Ectodermal cell (in vitro differentiated cells): ENCODE data around the gene TTC39C.

Experiments
- H3K27ac ChIP-seq: 2 replicates; pipeline ENCODE4 v1.7.0; 2013; ENCODE audit warnings: mild to moderate bottlenecking, low read depth, low read length; ENCODE audit not compliant: insufficient read depth, poor library complexity, severe bottlenecking
- H3K27me3 ChIP-seq: 2 replicates; pipeline ENCODE4 v1.7.0; 2013; ENCODE audit warnings: mild to moderate bottlenecking, low read length; ENCODE audit not compliant: insufficient read depth, control insufficient read depth, poor library complexity, severe bottlenecking
- H3K36me3 ChIP-seq: one replicate; pipeline ENCODE4 v1.7.0; 2013; ENCODE audit warnings: low read length; ENCODE audit not compliant: control insufficient read depth, insufficient read depth
- H3K4me1 ChIP-seq: one replicate; pipeline ENCODE4 v1.7.0; 2013; ENCODE audit warnings: low read length; ENCODE audit not compliant: control insufficient read depth, insufficient read depth
- H3K4me3 ChIP-seq: 2 replicates; pipeline ENCODE4 v1.7.0; 2013; ENCODE audit warnings: low read depth, low read length, control low read depth; ENCODE audit not compliant: insufficient read depth
- H3K9me3 ChIP-seq: 2 replicates; pipeline ENCODE4 v1.7.0; 2013; ENCODE audit warnings: mild to moderate bottlenecking, low read length, moderate library complexity; ENCODE audit not compliant: control insufficient read depth
- WGBS, 2 experiments: methylation state at CpG; one replicate each; pipeline ENCODE4 v1.1.7; 2013; ENCODE audit warnings: missing lambda C conversion rate in 2 of 2; 5-methylcytosine and 5-hydroxymethylcytosine counted together

The TTC39C gene

DNA sequence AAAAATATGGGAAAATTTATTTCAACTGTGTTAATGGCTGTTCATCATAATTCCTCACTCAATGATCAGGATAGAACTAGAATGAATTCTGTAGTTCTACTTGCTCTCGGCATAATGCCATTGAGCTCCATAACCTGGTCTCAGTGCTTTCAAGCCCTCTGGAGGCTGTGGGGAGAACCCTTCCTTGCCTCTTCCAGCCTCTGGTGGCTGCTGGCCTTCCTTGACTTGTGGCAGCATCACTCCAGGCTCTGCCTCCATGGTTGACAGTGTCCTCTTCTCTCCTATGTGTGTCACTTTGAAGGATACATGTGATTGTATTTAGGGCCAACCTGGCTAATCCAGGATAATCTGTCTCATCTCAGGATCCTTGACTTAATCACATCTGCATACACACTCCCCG lies 97.4 kb downstream of the TTC39C start:
- H3K9me3 ChIP-seq, result no peaks in the 10 kb centered on the region
- H3K27me3 ChIP-seq, result no peaks in the 10 kb centered on the region
- no peak overlapping the region for H3K4me3 ChIP-seq
- no peaks in the 10 kb centered on the region for H3K4me1 ChIP-seq
- H3K36me3 ChIP-seq, result no peaks in the 10 kb centered on the region
- WGBS, 2 experiments, result 87 to 92% methylated on average over 2 of the region's 2 CpGs
- H3K27ac ChIP-seq, result no peak overlapping the region

DNA sequence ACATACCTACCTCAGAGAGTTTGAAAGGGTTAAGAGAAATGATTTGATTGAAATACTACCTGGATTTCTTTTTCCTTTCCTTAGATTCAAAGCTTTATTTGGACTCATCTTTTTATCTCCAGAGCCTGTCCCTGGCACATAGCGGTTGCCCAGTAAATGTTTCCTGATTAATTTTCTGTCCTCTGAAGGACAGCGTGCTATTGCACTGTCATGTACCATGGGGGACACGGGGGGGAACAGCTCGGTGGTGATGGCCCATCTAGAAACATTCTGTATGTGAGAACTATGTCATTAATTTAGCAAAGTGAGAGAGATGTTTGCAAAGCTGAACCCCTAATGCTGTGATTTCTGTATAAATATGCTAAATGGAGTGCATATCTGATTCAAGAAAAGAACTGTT lies 97.9 kb downstream of the TTC39C start:
- no peak overlapping the region for H3K27ac ChIP-seq
- H3K4me1 ChIP-seq, result no peaks in the 10 kb centered on the region
- 96 to 97% methylated on average over 4 of the region's 4 CpGs for WGBS, 2 experiments
- H3K9me3 ChIP-seq, result no peaks in the 10 kb centered on the region
- H3K36me3 ChIP-seq, result no peaks in the 10 kb centered on the region
- H3K4me3 ChIP-seq, result no peak overlapping the region
- no peaks in the 10 kb centered on the region for H3K27me3 ChIP-seq

DNA sequence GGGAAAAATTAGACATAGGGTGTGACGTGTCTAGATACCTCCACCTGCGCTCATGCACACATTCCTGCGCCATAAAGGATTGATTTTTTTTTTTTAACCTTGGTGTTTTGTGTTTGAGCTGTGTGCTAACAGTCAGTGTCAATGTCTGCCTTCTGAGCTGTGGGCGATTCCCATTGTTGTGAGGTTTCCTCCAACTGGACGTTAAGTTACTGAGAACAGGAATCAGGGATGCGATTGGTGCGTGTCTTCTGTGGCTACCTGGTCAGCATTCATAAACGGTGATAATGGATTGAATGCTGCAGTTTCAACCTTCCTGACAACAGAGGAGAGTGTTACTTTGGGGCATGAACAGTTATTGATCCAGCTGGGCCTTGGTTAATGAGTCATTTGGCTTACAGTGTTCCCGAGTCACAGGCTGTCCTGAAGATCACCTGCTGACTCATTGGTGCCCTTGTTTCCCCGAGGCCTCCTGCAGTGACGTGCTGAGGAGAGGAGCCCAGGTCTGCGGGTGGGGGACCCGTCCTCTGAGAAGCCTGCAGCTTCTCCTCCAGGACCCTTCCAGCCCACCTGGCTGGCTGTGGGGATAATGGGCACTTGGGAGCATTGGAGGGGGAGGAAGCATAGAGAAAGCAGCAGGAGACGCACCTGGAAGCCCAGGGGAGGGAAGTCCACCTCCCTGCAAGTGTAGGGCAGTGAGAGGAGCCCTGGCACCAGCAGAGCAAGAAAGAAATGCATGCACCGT lies 98.5 kb downstream of the TTC39C start:
- Histone ChIP-seq H3K9me3 (no peaks in the 10 kb centered on the region), H3K4me3 (no peak overlapping the region), H3K27ac (no peak overlapping the region), H3K27me3 (no peaks in the 10 kb centered on the region), H3K4me1 (no peaks in the 10 kb centered on the region), H3K36me3 (no peaks in the 10 kb centered on the region)
- 75 to 81% methylated on average over 15 of the region's 15 CpGs for WGBS, 2 experiments

DNA sequence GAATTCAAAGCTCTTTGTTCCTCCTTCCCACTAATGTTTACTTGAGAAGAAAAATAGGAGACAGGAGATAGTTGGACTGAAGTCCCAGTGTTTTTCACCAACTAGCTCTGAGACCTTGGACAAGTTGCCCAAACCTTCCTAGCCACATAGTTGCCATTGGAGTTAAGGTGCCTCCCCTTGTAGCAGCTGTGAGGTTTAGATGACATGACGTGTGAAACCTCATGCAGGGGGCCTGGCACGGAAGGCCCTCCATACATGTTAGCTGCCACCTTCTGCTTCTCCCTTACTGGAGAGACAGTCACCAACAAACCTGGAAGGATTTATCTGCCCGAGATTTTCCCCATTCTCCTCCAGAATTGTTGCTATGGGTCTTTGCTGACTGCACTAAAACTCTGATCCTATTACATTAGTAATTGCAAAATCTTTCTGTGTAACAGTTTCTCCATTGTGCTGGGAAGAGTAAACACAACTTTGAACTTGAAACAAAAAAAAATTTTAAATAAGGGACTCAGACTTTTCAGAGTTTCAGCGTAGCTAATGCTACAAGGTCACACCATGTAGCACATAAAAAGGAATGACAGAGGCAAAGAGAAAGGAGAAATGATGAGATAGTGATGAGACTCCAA lies 100.5 kb downstream of the TTC39C start:
- H3K9me3 ChIP-seq, result no peaks in the 10 kb centered on the region
- 92 to 95% methylated on average over 4 of the region's 4 CpGs for WGBS, 2 experiments

DNA sequence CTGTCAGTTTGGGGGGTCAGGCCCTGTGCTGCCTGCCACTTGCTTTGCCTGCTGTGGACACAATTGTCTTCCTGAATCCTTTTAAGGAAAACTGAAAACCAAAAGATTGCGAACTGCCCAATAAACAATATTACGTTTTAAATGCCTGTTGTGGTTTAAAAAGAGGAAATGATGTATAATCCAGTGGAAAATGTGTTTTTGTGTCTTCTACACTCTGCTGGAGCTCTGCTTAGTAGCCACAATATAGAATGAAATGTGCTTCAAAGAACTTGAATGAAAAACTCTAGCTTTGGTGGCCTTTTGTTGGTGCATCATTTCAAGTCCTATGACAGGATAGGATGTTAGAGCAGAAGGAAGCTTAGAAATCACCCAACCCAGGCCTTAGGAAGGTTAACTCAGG lies 101.1 kb downstream of the TTC39C start:
- no peaks in the 10 kb centered on the region for H3K9me3 ChIP-seq
- H3K27ac ChIP-seq, result no peak overlapping the region
- H3K27me3 ChIP-seq, result no peaks in the 10 kb centered on the region
- H3K4me1 ChIP-seq, result no peaks in the 10 kb centered on the region
- no peaks in the 10 kb centered on the region for H3K36me3 ChIP-seq
- WGBS, 2 experiments, result 97 to 98% methylated on average over 2 of the region's 2 CpGs
- H3K4me3 ChIP-seq, result no peak overlapping the region

More for the DNA sequence above, 100.5 kb downstream of the TTC39C start:
- H3K27me3 ChIP-seq, result no peaks in the 10 kb centered on the region
- no peak overlapping the region for H3K27ac ChIP-seq
- H3K4me1 ChIP-seq, result no peaks in the 10 kb centered on the region
- H3K36me3 ChIP-seq, result no peaks in the 10 kb centered on the region
- H3K4me3 ChIP-seq, result no peak overlapping the region

DNA sequence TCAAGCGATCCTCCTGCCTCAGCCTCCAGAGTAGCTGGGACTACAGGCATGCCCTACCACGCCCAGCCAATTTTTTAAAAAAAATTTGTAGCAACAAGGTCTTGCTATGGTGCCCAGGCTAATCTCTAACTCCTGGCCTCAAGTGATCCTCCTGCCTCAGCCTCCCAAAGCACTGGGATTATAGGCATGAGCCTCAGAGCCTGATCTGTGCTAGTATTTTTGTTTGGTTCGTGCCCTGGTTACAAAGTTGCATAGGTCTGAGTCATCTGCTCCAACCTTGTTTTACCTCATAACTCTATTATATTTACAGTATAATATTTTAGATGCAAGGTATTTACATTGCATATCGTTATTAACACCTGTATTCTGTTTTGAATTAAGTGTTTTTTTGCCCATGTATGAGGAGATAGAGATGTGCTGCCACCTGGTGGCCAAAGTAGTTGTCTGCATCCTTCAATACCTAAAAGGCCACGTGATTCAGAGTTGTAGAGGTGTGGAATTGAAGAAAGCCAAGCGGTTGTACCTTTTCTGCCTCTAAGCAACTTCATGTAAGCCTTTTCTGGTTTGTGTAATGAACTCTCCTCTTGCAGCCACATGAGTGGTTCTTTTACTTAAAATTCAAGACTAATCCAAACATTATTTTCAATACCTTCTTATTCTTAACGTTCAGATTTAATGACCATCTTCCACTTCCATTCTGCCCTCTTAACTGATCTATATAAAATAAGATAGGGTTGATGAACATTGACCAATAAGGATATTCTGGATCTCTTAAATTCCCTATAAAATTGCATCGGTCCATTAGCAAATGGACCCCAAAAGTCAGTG lies 104.4 kb downstream of the TTC39C start:
- H3K27me3 ChIP-seq, result no peaks in the 10 kb centered on the region
- H3K36me3 ChIP-seq, result no peaks in the 10 kb centered on the region
- WGBS, 2 experiments, result 71 to 72% methylated on average over 6 to 8 of the region's 8 CpGs
- H3K4me1 ChIP-seq, result no peaks in the 10 kb centered on the region
- H3K4me3 ChIP-seq, result no peak overlapping the region
- H3K27ac ChIP-seq, result no peak overlapping the region
- H3K9me3 ChIP-seq, result no peaks in the 10 kb centered on the region

DNA sequence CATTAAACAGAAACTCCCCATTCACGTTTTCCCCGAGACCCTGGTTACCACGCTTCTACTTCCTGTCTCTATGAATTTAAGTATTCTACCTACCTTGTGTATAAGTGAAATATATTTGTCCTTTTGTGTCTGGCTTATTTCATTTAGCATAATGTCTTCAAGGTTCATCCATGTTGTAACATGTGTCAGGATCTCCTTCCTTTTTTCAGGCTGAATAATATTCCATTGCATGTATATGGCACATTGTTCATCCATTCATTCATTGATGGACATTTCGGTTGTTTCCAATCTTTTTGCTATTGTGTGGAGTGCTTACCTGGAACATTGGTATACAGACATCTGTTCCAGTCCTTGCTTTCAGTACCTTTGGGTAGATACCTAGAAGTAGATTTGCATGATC lies 106.1 kb downstream of the TTC39C start:
- Histone ChIP-seq H3K36me3 (no peaks in the 10 kb centered on the region), H3K4me3 (no peak overlapping the region), H3K4me1 (no peaks in the 10 kb centered on the region), H3K27ac (no peak overlapping the region), H3K27me3 (no peaks in the 10 kb centered on the region), H3K9me3 (no peaks in the 10 kb centered on the region)
- WGBS, 2 experiments, result 91 to 100% methylated on average over 3 to 4 of the region's 4 CpGs

DNA sequence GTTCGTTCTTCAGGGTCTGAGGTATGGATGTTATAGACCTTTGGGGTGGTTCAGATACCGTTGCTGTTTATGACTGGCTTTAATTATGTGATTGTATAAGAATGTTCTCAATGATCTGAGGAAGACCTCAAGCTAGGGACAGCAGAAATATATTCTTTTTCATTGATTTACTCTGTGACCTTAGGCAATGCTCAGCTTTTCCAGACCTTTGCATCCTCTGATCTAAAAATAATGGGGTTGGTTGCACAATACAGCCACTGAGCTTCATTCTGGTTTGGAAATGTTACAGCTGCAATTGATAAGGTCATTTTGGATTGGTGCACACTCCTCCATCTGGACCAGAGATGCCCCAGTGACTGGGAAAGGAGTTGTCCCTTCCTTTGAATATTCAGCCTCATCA lies 107.1 kb downstream of the TTC39C start:
- no peak overlapping the region for H3K27ac ChIP-seq
- 89 to 97% methylated on average over 2 of the region's 2 CpGs for WGBS, 2 experiments
- H3K4me1 ChIP-seq, result no peaks in the 10 kb centered on the region
- no peaks in the 10 kb centered on the region for H3K27me3 ChIP-seq
- no peaks in the 10 kb centered on the region for H3K36me3 ChIP-seq
- H3K9me3 ChIP-seq, result no peaks in the 10 kb centered on the region
- no peak overlapping the region for H3K4me3 ChIP-seq

DNA sequence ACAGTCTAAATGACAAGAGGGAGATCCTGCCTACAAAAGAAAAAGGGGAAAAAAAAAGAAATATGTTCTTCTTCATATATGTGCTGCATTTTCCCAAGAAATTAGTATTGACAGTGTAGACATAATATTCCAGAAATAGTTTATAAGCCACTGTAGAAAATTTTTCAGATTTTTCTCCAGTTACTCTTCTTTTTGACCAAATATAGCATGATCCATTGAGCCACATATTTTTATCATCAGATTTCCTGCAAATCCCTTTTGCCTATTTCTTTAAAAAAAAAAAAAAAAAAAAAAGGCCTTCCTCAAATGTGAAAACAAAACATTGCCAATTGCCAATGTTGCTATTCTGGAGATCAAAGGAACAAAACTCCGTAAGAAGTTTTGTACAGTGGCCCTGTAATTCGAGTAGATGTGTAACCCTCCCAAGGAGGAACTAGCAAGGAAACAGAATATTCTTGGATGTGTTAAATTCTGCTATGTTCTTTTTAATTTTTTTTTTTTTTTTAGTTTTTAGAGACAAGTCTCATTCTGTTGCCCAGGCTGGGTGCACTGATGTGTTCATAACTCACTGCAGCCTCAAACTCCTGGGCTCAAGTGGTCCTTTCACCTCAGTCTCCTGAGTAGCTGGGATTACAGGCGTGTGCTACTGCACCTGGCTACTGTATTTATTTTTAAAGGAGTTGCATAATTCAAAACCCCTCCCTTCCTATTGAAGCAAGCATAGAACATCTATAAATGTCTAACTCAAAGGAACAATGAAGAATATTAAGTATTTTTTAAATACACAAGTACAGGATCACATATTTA lies 111.8 kb downstream of the TTC39C start:
- H3K27ac ChIP-seq, result no peak overlapping the region
- H3K4me3 ChIP-seq, result no peak overlapping the region
- no peaks in the 10 kb centered on the region for H3K27me3 ChIP-seq
- no peaks in the 10 kb centered on the region for H3K36me3 ChIP-seq
- no peaks in the 10 kb centered on the region for H3K4me1 ChIP-seq
- WGBS, 2 experiments, result 87 to 89% methylated on average over 3 of the region's 3 CpGs
- no peaks in the 10 kb centered on the region for H3K9me3 ChIP-seq
